ENCODE measurements around the gene MANSC1.

GRCh38 chr12:12380949-12381593, 31.0 kb upstream of the MANSC1 start:
- no peak for TF ChIP-seq CTCF (IDR thresholded peaks at IDR 0.05)
- TF ChIP-seq POLR2A (IDR thresholded peaks at IDR 0.05) = no peak

All from uterus (tissue), 2 donors.